HG02852 (cell line): ENCODE results near the gene MOAP1.
"Not testable (repeated sequence)": the region's sequence is repeated elsewhere in the genome, so short reads cannot be mapped to it uniquely, and the experiment has no call there.

Experiments used
- ATAC-seq: cut with Tn5 transposase; IDR thresholded peaks from one replicate; pipeline ENCODE4 v1.9.1; 2021; ENCODE audit warnings: mild to moderate bottlenecking, moderate library complexity; ENCODE audit not compliant: unreplicated experiment

MOAP1 gene

GRCh38 chr14:93186466-93186865 lies 1.8 kb upstream of the MOAP1 start:
- no peak for ATAC-seq

- ATAC-seq, result peak; percentile 15
These were observed 638 bp upstream of the MOAP1 start for GRCh38 chr14:93185349-93185720.

GRCh38 chr14:93183596-93184317 lies 940 bp downstream of the MOAP1 start:
- no peak for ATAC-seq

- no peak for ATAC-seq
These were observed 9.2 kb downstream of the MOAP1 start for GRCh38 chr14:93175492-93175891.

GRCh38 chr14:93174731-93175130 lies 10.0 kb downstream of the MOAP1 start:
- not testable (repeated sequence) for ATAC-seq

- ATAC-seq, result no peak
These were observed 10.7 kb downstream of the MOAP1 start for GRCh38 chr14:93173943-93174395.

- ATAC-seq, result no peak
These were observed 13.3 kb downstream of the MOAP1 start for GRCh38 chr14:93171376-93171775.

GRCh38 chr14:93170141-93170540 lies 14.6 kb downstream of the MOAP1 start:
- not testable (repeated sequence) for ATAC-seq

GRCh38 chr14:93169619-93170018 lies 15.1 kb downstream of the MOAP1 start:
- not testable (repeated sequence) for ATAC-seq

- ATAC-seq, result not testable (repeated sequence)
These were observed 16.1 kb downstream of the MOAP1 start for GRCh38 chr14:93168610-93169009.

- not testable (repeated sequence) for ATAC-seq
These were observed 19.1 kb downstream of the MOAP1 start for GRCh38 chr14:93165271-93166265.

- no peak for ATAC-seq
These were observed 21.1 kb downstream of the MOAP1 start for GRCh38 chr14:93163564-93163963.

GRCh38 chr14:93161411-93161940 lies 23.2 kb downstream of the MOAP1 start:
- no peak for ATAC-seq

GRCh38 chr14:93160353-93160801 lies 24.3 kb downstream of the MOAP1 start:
- no peak for ATAC-seq

- not testable (repeated sequence) for ATAC-seq
These were observed 24.9 kb downstream of the MOAP1 start for GRCh38 chr14:93159625-93160352.

GRCh38 chr14:93158349-93158748 lies 26.3 kb downstream of the MOAP1 start:
- ATAC-seq, result not testable (repeated sequence)

GRCh38 chr14:93156693-93157369 lies 27.9 kb downstream of the MOAP1 start:
- ATAC-seq, result no peak

GRCh38 chr14:93155667-93156066 lies 29.0 kb downstream of the MOAP1 start:
- ATAC-seq, result no peak

GRCh38 chr14:93153121-93153520 lies 31.6 kb downstream of the MOAP1 start:
- no peak for ATAC-seq
